Measurements from ENCODE around the gene APOLD1.

GRCh38 chr12:12810553-12811021, 25.1 kb downstream of the APOLD1 start:
- TF ChIP-seq POLR2A (IDR thresholded peaks at IDR 0.05; ENCODE audit: low read length), result no peak
- TF ChIP-seq GATA1 (IDR thresholded peaks at IDR 0.05; ENCODE audit: low read depth, low read length), result no peak
